PC-3 (cell line): Measurements from ENCODE around the gene GDPD3. TPM values are rescaled to one million over a fixed set of nuclear protein-coding genes. Genes with fewer than 3 reads are reported as not detected.

Source experiments
- ATAC-seq: fragments of 200-7000 bp; cut with Tn5 transposase; 2 replicates; pipeline ENCODE4 v1.9.1; 2020; ENCODE audit warnings: mild to moderate bottlenecking, moderate library complexity
- BruUV-seq: library from RNA; stranded (reverse); fragments of 400-500 nt; replicated peaks from 2 replicates; lab custom pipeline; 2021; lab: Mats Ljungman, UMichigan
- CTCF ChIA-PET: fragments of 300-600 bp; sonication (Branson Sonifier 250); formaldehyde crosslinking; loops from one replicate; lab custom pipeline; 2022; ENCODE audit warnings: antibody characterized with exemption; lab: Charles Lee
- POLR2A ChIA-PET: fragments of 300-600 bp; sonication (Branson Sonifier 250); formaldehyde crosslinking; loops from one replicate; lab custom pipeline; 2022; ENCODE audit warnings: antibody characterized with exemption; ENCODE audit not compliant: unreplicated experiment; lab: Charles Lee
- DNase-seq: peaks from one replicate; pipeline ENCODE4 v3.0.0-alpha.2; 2015
- H2AFZ ChIP-seq: fragments of 300-600 bp; sonication (generic); 2 replicates; pipeline ENCODE4 v1.6.0; 2016; ENCODE audit warnings: antibody characterized with exemption, low read length
- H3F3A ChIP-seq: fragments of 300-600 bp; sonication (generic); one replicate; pipeline ENCODE4 v1.6.0; 2017; ENCODE audit warnings: antibody characterized with exemption, low read length, control low read depth, mild to moderate bottlenecking; ENCODE audit not compliant: unreplicated experiment
- H3K27ac ChIP-seq: fragments of 300-600 bp; sonication (generic); 2 replicates; pipeline ENCODE4 v1.5.1; 2016; ENCODE audit warnings: mild to moderate bottlenecking, low read length
- H3K27me3 ChIP-seq: fragments of 300-600 bp; sonication (generic); 2 replicates; pipeline ENCODE4 v1.6.1; 2016; ENCODE audit warnings: low read length, mixed read lengths
- H3K36me3 ChIP-seq: fragments of 300-600 bp; sonication (generic); 2 replicates; pipeline ENCODE4 v1.6.1; 2016; ENCODE audit warnings: low read depth, mixed run types, low read length, mixed read lengths
- H3K4me1 ChIP-seq: fragments of 300-600 bp; sonication (generic); 2 replicates; pipeline ENCODE4 v1.5.1; 2016; ENCODE audit warnings: low read length; ENCODE audit not compliant: insufficient read depth
- H3K4me2 ChIP-seq: fragments of 300-600 bp; sonication (generic); 2 replicates; pipeline ENCODE4 v1.6.0; 2016; ENCODE audit warnings: low read length
- H3K4me3 ChIP-seq: fragments of 300-600 bp; sonication (generic); 2 replicates; pipeline ENCODE4 v1.5.1; 2016; ENCODE audit warnings: mild to moderate bottlenecking, low read length, mixed read lengths
- H3K79me2 ChIP-seq: fragments of 300-600 bp; sonication (generic); 2 replicates; pipeline ENCODE4 v1.6.1; 2017; ENCODE audit warnings: low read length, mixed read lengths
- H3K9ac ChIP-seq: fragments of 300-600 bp; sonication (generic); 2 replicates; pipeline ENCODE4 v1.6.0; 2016; ENCODE audit warnings: mild to moderate bottlenecking, low read length
- H3K9me2 ChIP-seq: fragments of 300-600 bp; sonication (generic); replicated peaks from 2 replicates; pipeline ENCODE4 v1.6.1; 2016; ENCODE audit warnings: mixed run types, low read length, mixed read lengths
- H3K9me3 ChIP-seq: fragments of 300-600 bp; sonication (generic); 2 replicates; pipeline ENCODE4 v1.6.1; 2016; ENCODE audit warnings: low read length, mixed read lengths
- H4K20me1 ChIP-seq: fragments of 300-600 bp; sonication (generic); 2 replicates; pipeline ENCODE4 v1.6.1; 2016; ENCODE audit warnings: low read length, mixed read lengths
- EZH2 ChIP-seq: fragments of 300-600 bp; sonication (generic); IDR thresholded peaks from one replicate; pipeline ENCODE4 v1.6.1; 2017; ENCODE audit warnings: antibody characterized with exemption, mild to moderate bottlenecking, low read length; ENCODE audit not compliant: unreplicated experiment
- EZH2phosphoT487 ChIP-seq: fragments of 300-600 bp; sonication (generic); IDR thresholded peaks from 2 replicates; pipeline ENCODE4 v1.6.1; 2018; ENCODE audit warnings: mild to moderate bottlenecking, antibody characterized with exemption, low read length, borderline replicate concordance
- intact Hi-C: fragments of 100-400 bp; cut with micrococcal nuclease; formaldehyde crosslinking; loops from 2 replicates; pipeline ENCODE4 v1.9.0; 2023
- total RNA-seq: library from RNA; depleted of rRNA; stranded (reverse); fragments of >200 nt; gene quantifications from 2 replicates; pipeline ENCODE4 v1.2.3, GENCODE V29; 2014
- TF ChIP-seq, protein P1 (sequence below): fragments of 300-600 bp; sonication (generic); conservative IDR thresholded peaks from 2 replicates; pipeline ENCODE4 v1.5.1; 2017; ENCODE audit warnings: antibody characterized with exemption, low read depth, mild to moderate bottlenecking, low read length

GDPD3 gene
- total RNA-seq, 1 experiment from 2014 or later, result 3.4 TPM

DNA sequence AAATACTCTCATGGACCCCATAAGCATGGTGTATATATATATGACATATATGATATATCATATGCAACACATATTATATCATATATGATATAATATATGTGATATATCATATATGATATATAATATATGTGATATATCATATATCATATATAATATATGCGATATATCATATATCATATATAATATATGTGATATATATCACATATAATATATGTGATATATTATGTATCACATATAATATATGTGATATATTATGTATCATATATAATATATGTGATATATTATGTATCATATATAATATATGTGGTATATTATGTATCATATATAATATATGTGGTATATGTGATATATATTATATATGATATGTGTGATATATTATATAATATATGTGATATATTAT lies 31.6 kb upstream of the GDPD3 start:
- no TSS peak for BruUV-seq
- Histone ChIP-seq H3K9ac (no peak overlapping the region), H4K20me1 (no peaks in the 10 kb centered on the region), H3K4me2 (no peak overlapping the region), H3F3A (no peaks in the 10 kb centered on the region), H3K27me3 (no peaks in the 10 kb centered on the region), H2AFZ (no peak overlapping the region), H3K9me3 (no peaks in the 10 kb centered on the region), H3K27ac (no peak overlapping the region), H3K4me1 (no peaks in the 10 kb centered on the region), H3K9me2 (no peaks in the 10 kb centered on the region), H3K36me3 (no peaks in the 10 kb centered on the region), H3K79me2 (no peaks in the 10 kb centered on the region), H3K4me3 (no peak overlapping the region)
- ChIA-PET POLR2A (no interaction called here), CTCF (no interaction called here)
- no peak for TF ChIP-seq EZH2
- TF ChIP-seq EZH2phosphoT487, result no peak
- TF ChIP-seq, protein P1, sequence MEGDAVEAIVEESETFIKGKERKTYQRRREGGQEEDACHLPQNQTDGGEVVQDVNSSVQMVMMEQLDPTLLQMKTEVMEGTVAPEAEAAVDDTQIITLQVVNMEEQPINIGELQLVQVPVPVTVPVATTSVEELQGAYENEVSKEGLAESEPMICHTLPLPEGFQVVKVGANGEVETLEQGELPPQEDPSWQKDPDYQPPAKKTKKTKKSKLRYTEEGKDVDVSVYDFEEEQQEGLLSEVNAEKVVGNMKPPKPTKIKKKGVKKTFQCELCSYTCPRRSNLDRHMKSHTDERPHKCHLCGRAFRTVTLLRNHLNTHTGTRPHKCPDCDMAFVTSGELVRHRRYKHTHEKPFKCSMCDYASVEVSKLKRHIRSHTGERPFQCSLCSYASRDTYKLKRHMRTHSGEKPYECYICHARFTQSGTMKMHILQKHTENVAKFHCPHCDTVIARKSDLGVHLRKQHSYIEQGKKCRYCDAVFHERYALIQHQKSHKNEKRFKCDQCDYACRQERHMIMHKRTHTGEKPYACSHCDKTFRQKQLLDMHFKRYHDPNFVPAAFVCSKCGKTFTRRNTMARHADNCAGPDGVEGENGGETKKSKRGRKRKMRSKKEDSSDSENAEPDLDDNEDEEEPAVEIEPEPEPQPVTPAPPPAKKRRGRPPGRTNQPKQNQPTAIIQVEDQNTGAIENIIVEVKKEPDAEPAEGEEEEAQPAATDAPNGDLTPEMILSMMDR, result no peak
- DNase-seq (no peak), ATAC-seq (no peak)
- intact Hi-C loops, result no loop called here

DNA sequence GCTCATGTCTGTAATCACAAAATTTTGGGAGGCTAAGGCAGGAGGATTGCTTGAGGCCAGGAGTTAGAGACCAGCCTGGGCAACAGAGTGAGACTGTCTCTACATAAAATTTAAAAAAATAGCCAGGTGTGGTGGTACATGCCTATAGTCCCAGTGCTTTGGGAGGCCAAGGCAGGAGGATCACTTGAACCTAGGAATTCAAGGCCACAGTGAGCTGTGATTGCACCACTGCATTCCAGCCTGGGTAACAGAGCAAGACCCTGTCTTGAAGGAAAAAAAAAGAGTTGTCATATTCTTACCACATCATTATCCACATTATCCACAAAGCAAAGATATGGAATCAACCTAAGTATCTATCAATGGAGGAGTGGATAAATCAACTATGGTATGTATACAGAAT lies 30.7 kb upstream of the GDPD3 start:
- H3F3A ChIP-seq, result no peaks in the 10 kb centered on the region
- H2AFZ ChIP-seq, result no peak overlapping the region
- no TSS peak for BruUV-seq
- no peaks in the 10 kb centered on the region for H3K9me3 ChIP-seq
- H3K79me2 ChIP-seq, result no peaks in the 10 kb centered on the region
- ChIA-PET CTCF (no interaction called here), POLR2A (no interaction called here)
- TF ChIP-seq, protein P1, result no peak
- no peak for TF ChIP-seq EZH2phosphoT487
- no peak for TF ChIP-seq EZH2
- intact Hi-C loops, result no loop called here
- H3K36me3 ChIP-seq, result no peaks in the 10 kb centered on the region
- ATAC-seq, result no peak
- no peak for DNase-seq
- H3K4me3 ChIP-seq, result no peak overlapping the region
- no peak overlapping the region for H3K4me2 ChIP-seq
- H3K4me1 ChIP-seq, result no peaks in the 10 kb centered on the region
- H4K20me1 ChIP-seq, result no peaks in the 10 kb centered on the region
- no peak overlapping the region for H3K9ac ChIP-seq
- no peak overlapping the region for H3K27ac ChIP-seq
- no peaks in the 10 kb centered on the region for H3K27me3 ChIP-seq
- no peaks in the 10 kb centered on the region for H3K9me2 ChIP-seq

DNA sequence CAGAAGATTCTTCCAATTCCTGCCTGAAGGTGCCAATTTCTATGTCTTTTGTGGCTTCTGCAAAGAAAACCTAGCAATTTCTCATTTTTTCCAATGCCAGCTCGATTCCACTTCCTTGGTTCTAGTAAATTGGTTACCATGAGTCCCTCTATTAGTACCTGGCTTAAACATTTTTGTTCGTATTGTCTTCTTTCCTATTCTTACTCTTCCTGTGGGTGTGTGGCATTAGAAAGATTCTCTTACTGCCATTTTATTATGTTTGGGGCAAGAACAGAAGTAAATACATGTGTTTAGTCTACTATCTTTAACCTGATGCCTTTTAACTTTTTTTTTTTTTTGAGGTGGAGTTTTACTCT lies 30.0 kb upstream of the GDPD3 start:
- intact Hi-C loops, result no loop called here
- H3K79me2 ChIP-seq, result no peaks in the 10 kb centered on the region
- ChIA-PET POLR2A (no interaction called here), CTCF (interaction anchor here (0.7 kb wide), 1 partner anchor 189 kb away, joined by 3 read pairs; no protein-coding TSS in a partner anchor)
- H3K27me3 ChIP-seq, result no peaks in the 10 kb centered on the region
- no peak overlapping the region for H2AFZ ChIP-seq
- no TSS peak for BruUV-seq
- H3K4me2 ChIP-seq, result no peak overlapping the region
- TF ChIP-seq, protein P1, result no peak
- no peak for TF ChIP-seq EZH2
- TF ChIP-seq EZH2phosphoT487, result no peak
- no peak overlapping the region for H3K9ac ChIP-seq
- no peaks in the 10 kb centered on the region for H3K9me3 ChIP-seq
- H3K27ac ChIP-seq, result no peak overlapping the region
- H3K9me2 ChIP-seq, result no peaks in the 10 kb centered on the region
- no peaks in the 10 kb centered on the region for H3K36me3 ChIP-seq
- DNase-seq, result no peak
- H3K4me3 ChIP-seq, result no peak overlapping the region
- no peaks in the 10 kb centered on the region for H4K20me1 ChIP-seq
- no peak for ATAC-seq
- H3K4me1 ChIP-seq, result no peaks in the 10 kb centered on the region
- H3F3A ChIP-seq, result no peaks in the 10 kb centered on the region
